ENCODE results near the gene ZNF280C.

DNA sequence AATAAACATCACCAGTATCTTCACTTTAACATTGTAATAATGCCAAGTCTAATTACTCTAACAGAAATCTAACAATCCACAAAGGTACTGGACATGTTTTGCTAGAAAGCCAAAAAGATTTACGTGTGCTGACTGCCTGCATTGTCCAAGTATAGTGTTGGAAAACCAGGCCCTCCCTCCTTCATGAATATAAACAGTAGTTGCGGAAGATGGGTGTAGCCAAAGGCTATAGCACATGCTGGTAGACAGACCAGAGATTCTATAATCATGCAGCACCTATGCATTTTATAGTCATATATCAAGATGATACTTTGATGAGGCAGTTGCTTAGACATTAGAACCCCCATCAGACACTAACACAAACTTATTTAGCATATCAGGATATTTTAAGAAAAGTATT is 22.6 kb downstream of the ZNF280C start:
- TF ChIP-seq, protein P1, sequence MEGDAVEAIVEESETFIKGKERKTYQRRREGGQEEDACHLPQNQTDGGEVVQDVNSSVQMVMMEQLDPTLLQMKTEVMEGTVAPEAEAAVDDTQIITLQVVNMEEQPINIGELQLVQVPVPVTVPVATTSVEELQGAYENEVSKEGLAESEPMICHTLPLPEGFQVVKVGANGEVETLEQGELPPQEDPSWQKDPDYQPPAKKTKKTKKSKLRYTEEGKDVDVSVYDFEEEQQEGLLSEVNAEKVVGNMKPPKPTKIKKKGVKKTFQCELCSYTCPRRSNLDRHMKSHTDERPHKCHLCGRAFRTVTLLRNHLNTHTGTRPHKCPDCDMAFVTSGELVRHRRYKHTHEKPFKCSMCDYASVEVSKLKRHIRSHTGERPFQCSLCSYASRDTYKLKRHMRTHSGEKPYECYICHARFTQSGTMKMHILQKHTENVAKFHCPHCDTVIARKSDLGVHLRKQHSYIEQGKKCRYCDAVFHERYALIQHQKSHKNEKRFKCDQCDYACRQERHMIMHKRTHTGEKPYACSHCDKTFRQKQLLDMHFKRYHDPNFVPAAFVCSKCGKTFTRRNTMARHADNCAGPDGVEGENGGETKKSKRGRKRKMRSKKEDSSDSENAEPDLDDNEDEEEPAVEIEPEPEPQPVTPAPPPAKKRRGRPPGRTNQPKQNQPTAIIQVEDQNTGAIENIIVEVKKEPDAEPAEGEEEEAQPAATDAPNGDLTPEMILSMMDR (IDR thresholded peaks at IDR 0.05) = no peak
- no peak for TF ChIP-seq POLR2A (IDR thresholded peaks at IDR 0.05)

Data from uterus (tissue), 2 donors.